OCI-LY3 (cell line): ENCODE measurements around the gene IL1RN.

ENCODE experiments used
- EZH2phosphoT487 ChIP-seq: fragments of 200-600 bp; shearing (Covaris generic); IDR thresholded peaks from 2 replicates; pipeline ENCODE4 v1.6.1; 2018; ENCODE audit warnings: antibody characterized with exemption, mixed run types, low read depth
- TF ChIP-seq, protein P1 (sequence below): fragments of 200-600, 300-600 bp; sonication (generic); IDR thresholded peaks from 2 replicates; pipeline ENCODE4 v1.5.1; 2014; ENCODE audit warnings: antibody characterized with exemption, low read length, low read depth

- TF ChIP-seq, protein P1, sequence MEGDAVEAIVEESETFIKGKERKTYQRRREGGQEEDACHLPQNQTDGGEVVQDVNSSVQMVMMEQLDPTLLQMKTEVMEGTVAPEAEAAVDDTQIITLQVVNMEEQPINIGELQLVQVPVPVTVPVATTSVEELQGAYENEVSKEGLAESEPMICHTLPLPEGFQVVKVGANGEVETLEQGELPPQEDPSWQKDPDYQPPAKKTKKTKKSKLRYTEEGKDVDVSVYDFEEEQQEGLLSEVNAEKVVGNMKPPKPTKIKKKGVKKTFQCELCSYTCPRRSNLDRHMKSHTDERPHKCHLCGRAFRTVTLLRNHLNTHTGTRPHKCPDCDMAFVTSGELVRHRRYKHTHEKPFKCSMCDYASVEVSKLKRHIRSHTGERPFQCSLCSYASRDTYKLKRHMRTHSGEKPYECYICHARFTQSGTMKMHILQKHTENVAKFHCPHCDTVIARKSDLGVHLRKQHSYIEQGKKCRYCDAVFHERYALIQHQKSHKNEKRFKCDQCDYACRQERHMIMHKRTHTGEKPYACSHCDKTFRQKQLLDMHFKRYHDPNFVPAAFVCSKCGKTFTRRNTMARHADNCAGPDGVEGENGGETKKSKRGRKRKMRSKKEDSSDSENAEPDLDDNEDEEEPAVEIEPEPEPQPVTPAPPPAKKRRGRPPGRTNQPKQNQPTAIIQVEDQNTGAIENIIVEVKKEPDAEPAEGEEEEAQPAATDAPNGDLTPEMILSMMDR, result no peak
- no peak for TF ChIP-seq EZH2phosphoT487
Observed at GRCh38 chr2:113120861-113121260, 6.5 kb upstream of the IL1RN start.
